ENCODE results near the gene NEUROG2. TPM values are rescaled to one million over a fixed set of nuclear protein-coding genes. Genes with fewer than 3 reads are reported as not detected.
"Not testable (repeated sequence)": the region's sequence is repeated elsewhere in the genome, so short reads cannot be mapped to it uniquely, and the experiment has no call there.

The NEUROG2 gene
- total and polyA plus RNA-seq, 8 donors: not detected

DNA sequence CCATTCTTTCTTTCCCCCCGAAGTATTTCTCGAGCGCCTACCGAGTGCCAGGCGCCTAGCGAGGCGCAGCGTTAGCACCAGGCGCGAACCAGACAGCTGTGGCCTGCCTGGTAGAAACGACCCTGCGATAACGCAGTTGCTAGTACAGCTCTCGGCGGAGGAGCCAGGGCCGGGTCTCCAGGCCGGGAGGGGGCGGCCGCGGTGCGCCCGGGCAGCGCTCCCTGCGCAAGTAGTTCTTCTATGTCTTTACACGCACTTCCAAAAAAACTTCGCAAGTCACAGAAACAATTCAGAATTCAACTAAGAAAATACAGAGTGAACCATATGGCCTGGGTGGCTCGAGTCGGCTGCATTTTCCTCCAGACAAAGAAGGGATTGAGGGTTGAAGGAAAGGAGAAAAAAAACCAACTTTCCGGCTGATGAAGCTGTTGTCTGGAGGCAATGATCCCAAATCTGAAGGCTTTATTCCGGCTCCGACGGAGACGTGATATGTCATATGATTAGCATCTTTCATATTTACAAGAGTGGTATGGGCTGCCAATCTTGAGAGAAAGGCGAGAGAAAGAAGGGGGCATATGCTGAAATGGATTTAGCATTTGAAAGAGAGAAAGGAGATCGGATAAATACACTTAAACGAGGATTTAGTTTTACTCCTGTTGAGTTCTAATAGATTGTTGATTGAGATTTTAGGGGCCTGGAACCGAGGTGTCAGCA, 7.2 kb upstream of the NEUROG2 start:
- DNase-seq (peak; percentile 50 to 87 (median 74)), ATAC-seq (peak; percentile 88 to 94 (median 92)), FAIRE-seq (no peak)
- H3K36me3 ChIP-seq: no peaks in the 10 kb centered on the region
- H3K4me3 ChIP-seq: peak overlapping the region; percentile 3 to 46 (median 25)
- TF ChIP-seq, protein P1, sequence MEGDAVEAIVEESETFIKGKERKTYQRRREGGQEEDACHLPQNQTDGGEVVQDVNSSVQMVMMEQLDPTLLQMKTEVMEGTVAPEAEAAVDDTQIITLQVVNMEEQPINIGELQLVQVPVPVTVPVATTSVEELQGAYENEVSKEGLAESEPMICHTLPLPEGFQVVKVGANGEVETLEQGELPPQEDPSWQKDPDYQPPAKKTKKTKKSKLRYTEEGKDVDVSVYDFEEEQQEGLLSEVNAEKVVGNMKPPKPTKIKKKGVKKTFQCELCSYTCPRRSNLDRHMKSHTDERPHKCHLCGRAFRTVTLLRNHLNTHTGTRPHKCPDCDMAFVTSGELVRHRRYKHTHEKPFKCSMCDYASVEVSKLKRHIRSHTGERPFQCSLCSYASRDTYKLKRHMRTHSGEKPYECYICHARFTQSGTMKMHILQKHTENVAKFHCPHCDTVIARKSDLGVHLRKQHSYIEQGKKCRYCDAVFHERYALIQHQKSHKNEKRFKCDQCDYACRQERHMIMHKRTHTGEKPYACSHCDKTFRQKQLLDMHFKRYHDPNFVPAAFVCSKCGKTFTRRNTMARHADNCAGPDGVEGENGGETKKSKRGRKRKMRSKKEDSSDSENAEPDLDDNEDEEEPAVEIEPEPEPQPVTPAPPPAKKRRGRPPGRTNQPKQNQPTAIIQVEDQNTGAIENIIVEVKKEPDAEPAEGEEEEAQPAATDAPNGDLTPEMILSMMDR (IDR thresholded peaks at IDR 0.05): peak in 1 of 4 donors; percentile 18
- H3K27me3 ChIP-seq: peaks cover 5 to 45% (median 18%) of the 10 kb centered on the region in 4 donors
- no peaks in the 10 kb centered on the region for H3K9me3 ChIP-seq
- no peak overlapping the region for H3K27ac ChIP-seq
- WGBS, 2 donors: 3 to 4% methylated on average over 37 of the region's 37 CpGs
- intact Hi-C loops (cut with DNase I): no loop called here
- no peaks in the 10 kb centered on the region for H3K4me1 ChIP-seq

DNA sequence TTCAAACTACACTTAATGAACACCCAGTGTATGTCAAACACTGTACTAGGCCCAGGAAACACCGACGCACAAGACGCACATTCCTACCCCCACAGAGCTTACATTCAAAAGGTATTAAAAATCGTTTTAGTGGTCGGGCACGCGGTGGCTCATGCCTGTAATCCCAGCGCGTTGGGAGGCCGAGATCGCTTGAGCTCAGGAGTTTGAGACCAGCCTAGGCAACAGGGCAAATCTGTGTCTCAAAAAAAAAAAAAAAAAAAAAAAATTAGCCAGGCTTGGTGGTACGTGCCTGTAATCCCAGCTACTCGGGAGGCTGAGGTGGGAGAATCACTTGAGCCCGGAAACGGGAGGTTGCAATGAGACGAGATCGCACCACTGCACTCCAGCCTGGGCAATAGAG, 6.5 kb upstream of the NEUROG2 start:
- H3K27ac ChIP-seq; H3K9me3 ChIP-seq; H3K4me1 ChIP-seq; FAIRE-seq; intact Hi-C loops (cut with DNase I); DNase-seq; H3K4me3 ChIP-seq; H3K36me3 ChIP-seq; ATAC-seq: not testable (repeated sequence)
- peaks cover 5 to 53% (median 22%) of the 10 kb centered on the region in 4 donors for H3K27me3 ChIP-seq
- 32 to 34% methylated on average over 17 of the region's 17 CpGs for WGBS, 2 donors

DNA sequence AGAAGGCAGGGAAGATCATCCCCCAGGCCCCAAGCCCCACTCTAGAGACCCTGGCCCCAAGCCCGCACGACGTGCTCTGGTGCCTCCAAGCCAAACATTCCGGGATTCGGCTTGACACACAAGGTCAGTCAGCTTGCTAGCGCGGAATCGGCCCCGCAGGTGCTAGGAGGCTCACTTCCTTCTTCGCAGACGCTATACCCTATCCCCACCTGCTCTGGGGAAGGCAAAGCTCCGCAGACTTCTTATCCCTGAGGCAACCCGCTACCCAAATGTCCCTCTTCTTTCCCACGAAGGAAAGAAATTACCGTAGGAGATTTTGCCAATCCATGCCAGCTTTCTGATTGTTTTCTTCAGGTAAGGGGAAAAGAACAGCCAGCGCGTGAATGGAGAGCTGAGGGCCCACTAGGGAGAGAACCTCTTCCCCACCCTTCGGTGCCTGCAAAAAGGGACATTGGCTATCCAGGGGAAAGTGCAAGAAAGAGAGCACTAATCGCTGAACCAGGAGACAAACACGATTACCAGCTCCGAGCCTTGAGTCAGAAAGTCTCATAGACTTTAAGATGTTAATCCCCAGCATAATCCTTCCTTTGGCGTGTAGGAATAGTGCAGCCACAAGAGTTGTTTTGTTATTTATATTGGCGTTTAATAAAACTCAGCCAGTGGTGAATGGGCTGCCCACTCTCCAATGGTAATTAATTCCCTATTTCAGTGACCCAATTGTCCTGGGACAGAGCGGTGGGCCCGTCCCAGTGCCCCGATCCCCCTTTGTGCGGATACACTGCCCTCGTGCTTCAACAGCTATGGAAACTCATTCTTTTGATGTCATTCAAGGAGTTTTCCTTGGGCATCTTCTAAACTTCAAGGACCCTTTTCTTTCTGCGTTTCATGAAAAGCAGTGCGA, 5.4 kb upstream of the NEUROG2 start:
- FAIRE-seq: no peak
- no peak overlapping the region for H3K4me3 ChIP-seq
- peak in 2 of 6 donors; percentile 24 to 61 for DNase-seq

DNA sequence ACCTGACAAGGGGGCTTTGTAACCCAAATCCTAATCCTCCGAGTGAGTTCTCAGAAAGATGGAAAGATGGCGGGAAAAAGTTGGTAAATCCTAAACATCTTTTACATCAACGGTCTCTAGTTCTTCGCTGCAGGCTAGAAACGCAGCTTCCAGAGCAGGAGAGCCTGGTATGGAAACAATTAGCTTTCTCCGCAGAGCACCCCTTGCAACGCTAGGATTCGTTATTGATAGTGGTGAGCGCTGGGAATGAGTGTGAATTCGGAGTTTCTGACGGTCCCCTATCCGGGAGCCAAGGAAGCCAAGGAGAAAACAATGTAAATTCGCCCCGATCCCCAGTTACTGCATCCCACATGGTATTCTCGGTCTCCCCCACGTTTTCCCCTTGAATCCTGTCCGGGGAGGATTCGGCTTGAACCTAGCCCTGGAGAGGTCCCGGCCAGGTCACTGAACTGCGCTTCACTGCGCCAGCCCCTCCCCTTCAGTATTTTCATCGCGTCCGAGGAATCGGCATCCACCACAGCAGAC, 4.7 kb upstream of the NEUROG2 start:
- DNase-seq: no peak
- Histone ChIP-seq H3K27ac (no peak overlapping the region), H3K27me3 (peaks cover 8 to 62% (median 29%) of the 10 kb centered on the region in 4 donors), H3K4me3 (no peak overlapping the region), H3K36me3 (no peaks in the 10 kb centered on the region), H3K9me3 (no peaks in the 10 kb centered on the region), H3K4me1 (peaks cover 4 to 10% (median 5%) of the 10 kb centered on the region in 3 donors)
- 3 to 4% methylated on average over 25 of the region's 25 CpGs for WGBS, 2 donors
- ATAC-seq: no peak
- TF ChIP-seq, protein P1 (IDR thresholded peaks at IDR 0.05): no peak
- intact Hi-C loops (cut with DNase I): no loop called here
- no peak for FAIRE-seq

More for the DNA sequence above, 5.4 kb upstream of the NEUROG2 start:
- ATAC-seq: no peak
- no peak overlapping the region for H3K27ac ChIP-seq
- H3K36me3 ChIP-seq: no peaks in the 10 kb centered on the region
- H3K4me1 ChIP-seq: peaks cover 4 to 10% (median 4%) of the 10 kb centered on the region in 3 donors
- H3K9me3 ChIP-seq: no peaks in the 10 kb centered on the region
- TF ChIP-seq, protein P1 (IDR thresholded peaks at IDR 0.05): no peak
- H3K27me3 ChIP-seq: peaks cover 8 to 62% (median 29%) of the 10 kb centered on the region in 4 donors
- intact Hi-C loops (cut with DNase I): no loop called here
- WGBS, 2 donors: 14 to 16% methylated on average over 30 of the region's 30 CpGs

All from pancreas (tissue), 10 donors.